Measurements from ENCODE around the gene MAPKAP1.
"Not testable (repeated sequence)": the region's sequence is repeated elsewhere in the genome, so short reads cannot be mapped to it uniquely, and the experiment has no call there.

Gene MAPKAP1

GRCh38 chr9:125600194-125600593 is 106.8 kb downstream of the MAPKAP1 start:
- DNase-seq: peak; percentile 8

- DNase-seq: no peak
Measured at GRCh38 chr9:125594223-125594610, 112.8 kb downstream of the MAPKAP1 start.

GRCh38 chr9:125593581-125594222 is 113.3 kb downstream of the MAPKAP1 start:
- DNase-seq: no peak

GRCh38 chr9:125591888-125592287 is 115.1 kb downstream of the MAPKAP1 start:
- DNase-seq: no peak

GRCh38 chr9:125591245-125591644 is 115.8 kb downstream of the MAPKAP1 start:
- DNase-seq: no peak

- DNase-seq: no peak
Measured at GRCh38 chr9:125589287-125589686, 117.7 kb downstream of the MAPKAP1 start.

GRCh38 chr9:125587819-125588460 is 119.1 kb downstream of the MAPKAP1 start:
- DNase-seq: no peak

- no peak for DNase-seq
Measured at GRCh38 chr9:125586172-125586511, 120.9 kb downstream of the MAPKAP1 start.

GRCh38 chr9:125585503-125586171 is 121.4 kb downstream of the MAPKAP1 start:
- DNase-seq: no peak

- no peak for DNase-seq
Measured at GRCh38 chr9:125580701-125581286, 126.2 kb downstream of the MAPKAP1 start.

- no peak for DNase-seq
Measured at GRCh38 chr9:125579030-125579932, 127.7 kb downstream of the MAPKAP1 start.

GRCh38 chr9:125574126-125574877 is 132.7 kb downstream of the MAPKAP1 start:
- no peak for DNase-seq

- DNase-seq: not testable (repeated sequence)
Measured at GRCh38 chr9:125572461-125572860, 134.5 kb downstream of the MAPKAP1 start.

- not testable (repeated sequence) for DNase-seq
Measured at GRCh38 chr9:125571824-125572223, 135.2 kb downstream of the MAPKAP1 start.

GRCh38 chr9:125570246-125570645 is 136.8 kb downstream of the MAPKAP1 start:
- no peak for DNase-seq

GRCh38 chr9:125568621-125569020 is 138.4 kb downstream of the MAPKAP1 start:
- DNase-seq: no peak

GRCh38 chr9:125566051-125566450 is 141.0 kb downstream of the MAPKAP1 start:
- DNase-seq: not testable (repeated sequence)

- no peak for DNase-seq
Measured at GRCh38 chr9:125565126-125565525, 141.9 kb downstream of the MAPKAP1 start.

GRCh38 chr9:125564631-125565030 is 142.4 kb downstream of the MAPKAP1 start:
- no peak for DNase-seq

GRCh38 chr9:125561509-125562148 is 145.4 kb downstream of the MAPKAP1 start:
- DNase-seq: peak; percentile 23

- DNase-seq: no peak
Measured at GRCh38 chr9:125559894-125560293, 147.1 kb downstream of the MAPKAP1 start.

- DNase-seq: no peak
Measured at GRCh38 chr9:125559194-125559593, 147.8 kb downstream of the MAPKAP1 start.
